ENCODE results near the gene TMEM132E.

The TMEM132E gene

DNA sequence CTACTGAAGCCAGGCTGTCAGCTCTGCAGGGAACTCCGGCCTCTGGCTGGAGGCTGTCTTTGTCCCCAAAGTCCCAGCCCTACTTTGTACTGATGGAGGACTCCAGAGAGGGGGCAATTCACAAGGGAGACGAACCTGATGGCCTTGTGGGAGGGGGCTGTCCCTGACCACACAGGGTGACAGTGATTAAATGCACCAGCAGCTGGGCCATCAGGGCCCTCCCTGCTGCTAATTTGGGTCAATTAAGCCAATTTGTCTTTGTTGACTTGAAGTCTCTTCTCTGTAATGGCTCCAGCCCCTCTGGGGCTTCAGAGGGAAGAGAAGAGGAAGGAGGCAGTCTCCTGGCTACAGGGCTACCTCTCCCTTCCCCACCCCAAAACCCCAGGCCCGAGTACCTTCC is 22.0 kb downstream of the TMEM132E start:
- TF ChIP-seq TCF4 (CRISPR knock-in tag; IDR thresholded peaks at IDR 0.05; ENCODE audit: borderline replicate concordance) (no peak), BACH2 (CRISPR knock-in tag; IDR thresholded peaks at IDR 0.05; ENCODE audit: borderline replicate concordance) (no peak), ZNF565 (CRISPR knock-in tag; conservative IDR thresholded peaks at IDR 0.05; ENCODE audit: low read depth) (no peak), ZFP30 (CRISPR knock-in tag; IDR thresholded peaks at IDR 0.05) (no peak), OSR1 (CRISPR knock-in tag; IDR thresholded peaks at IDR 0.05) (no peak), TOX (CRISPR knock-in tag; IDR thresholded peaks at IDR 0.05; ENCODE audit: borderline replicate concordance) (no peak)
- TF ChIP-seq, protein P1, sequence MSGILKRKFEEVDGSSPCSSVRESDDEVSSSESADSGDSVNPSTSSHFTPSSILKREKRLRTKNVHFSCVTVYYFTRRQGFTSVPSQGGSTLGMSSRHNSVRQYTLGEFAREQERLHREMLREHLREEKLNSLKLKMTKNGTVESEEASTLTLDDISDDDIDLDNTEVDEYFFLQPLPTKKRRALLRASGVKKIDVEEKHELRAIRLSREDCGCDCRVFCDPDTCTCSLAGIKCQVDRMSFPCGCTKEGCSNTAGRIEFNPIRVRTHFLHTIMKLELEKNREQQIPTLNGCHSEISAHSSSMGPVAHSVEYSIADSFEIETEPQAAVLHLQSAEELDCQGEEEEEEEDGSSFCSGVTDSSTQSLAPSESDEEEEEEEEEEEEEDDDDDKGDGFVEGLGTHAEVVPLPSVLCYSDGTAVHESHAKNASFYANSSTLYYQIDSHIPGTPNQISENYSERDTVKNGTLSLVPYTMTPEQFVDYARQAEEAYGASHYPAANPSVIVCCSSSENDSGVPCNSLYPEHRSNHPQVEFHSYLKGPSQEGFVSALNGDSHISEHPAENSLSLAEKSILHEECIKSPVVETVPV (CRISPR knock-in tag; IDR thresholded peaks at IDR 0.05): no peak
- TF ChIP-seq, protein P2, sequence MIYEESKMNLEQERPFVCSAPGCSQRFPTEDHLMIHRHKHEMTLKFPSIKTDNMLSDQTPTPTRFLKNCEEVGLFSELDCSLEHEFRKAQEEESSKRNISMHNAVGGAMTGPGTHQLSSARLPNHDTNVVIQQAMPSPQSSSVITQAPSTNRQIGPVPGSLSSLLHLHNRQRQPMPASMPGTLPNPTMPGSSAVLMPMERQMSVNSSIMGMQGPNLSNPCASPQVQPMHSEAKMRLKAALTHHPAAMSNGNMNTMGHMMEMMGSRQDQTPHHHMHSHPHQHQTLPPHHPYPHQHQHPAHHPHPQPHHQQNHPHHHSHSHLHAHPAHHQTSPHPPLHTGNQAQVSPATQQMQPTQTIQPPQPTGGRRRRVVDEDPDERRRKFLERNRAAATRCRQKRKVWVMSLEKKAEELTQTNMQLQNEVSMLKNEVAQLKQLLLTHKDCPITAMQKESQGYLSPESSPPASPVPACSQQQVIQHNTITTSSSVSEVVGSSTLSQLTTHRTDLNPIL (CRISPR knock-in tag; IDR thresholded peaks at IDR 0.05; ENCODE audit: low read depth): no peak
- no peak for ATAC-seq

DNA sequence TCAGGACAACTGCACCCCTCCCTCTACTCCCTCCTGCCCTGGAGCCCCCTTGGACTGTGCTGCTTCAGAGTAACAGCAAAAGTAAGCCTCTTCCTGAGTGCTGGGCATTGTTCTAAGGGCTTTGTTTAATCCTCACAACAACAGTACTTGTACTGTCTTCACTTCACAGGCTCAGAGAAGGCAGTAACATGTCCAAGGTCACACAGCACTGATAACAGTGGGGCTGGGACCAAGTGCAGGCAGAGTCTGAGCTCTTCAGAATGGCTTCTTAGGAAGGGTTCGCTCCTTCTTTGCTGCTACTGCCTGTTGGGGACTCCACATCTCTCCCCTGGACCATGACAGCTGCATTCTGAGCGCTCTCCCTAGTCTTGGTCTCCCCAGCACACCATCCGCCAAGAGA is 24.6 kb downstream of the TMEM132E start:
- no peak for TF ChIP-seq ARNTL (CRISPR knock-in tag; IDR thresholded peaks at IDR 0.05; ENCODE audit: borderline replicate concordance, low read depth)
- TF ChIP-seq, protein P3, sequence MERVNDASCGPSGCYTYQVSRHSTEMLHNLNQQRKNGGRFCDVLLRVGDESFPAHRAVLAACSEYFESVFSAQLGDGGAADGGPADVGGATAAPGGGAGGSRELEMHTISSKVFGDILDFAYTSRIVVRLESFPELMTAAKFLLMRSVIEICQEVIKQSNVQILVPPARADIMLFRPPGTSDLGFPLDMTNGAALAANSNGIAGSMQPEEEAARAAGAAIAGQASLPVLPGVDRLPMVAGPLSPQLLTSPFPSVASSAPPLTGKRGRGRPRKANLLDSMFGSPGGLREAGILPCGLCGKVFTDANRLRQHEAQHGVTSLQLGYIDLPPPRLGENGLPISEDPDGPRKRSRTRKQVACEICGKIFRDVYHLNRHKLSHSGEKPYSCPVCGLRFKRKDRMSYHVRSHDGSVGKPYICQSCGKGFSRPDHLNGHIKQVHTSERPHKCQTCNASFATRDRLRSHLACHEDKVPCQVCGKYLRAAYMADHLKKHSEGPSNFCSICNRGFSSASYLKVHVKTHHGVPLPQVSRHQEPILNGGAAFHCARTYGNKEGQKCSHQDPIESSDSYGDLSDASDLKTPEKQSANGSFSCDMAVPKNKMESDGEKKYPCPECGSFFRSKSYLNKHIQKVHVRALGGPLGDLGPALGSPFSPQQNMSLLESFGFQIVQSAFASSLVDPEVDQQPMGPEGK (CRISPR knock-in tag; IDR thresholded peaks at IDR 0.05; ENCODE audit: borderline replicate concordance): no peak
- TF ChIP-seq, protein P1 (CRISPR knock-in tag; IDR thresholded peaks at IDR 0.05): no peak
- no peak for TF ChIP-seq CSDC2 (CRISPR knock-in tag; IDR thresholded peaks at IDR 0.05)
- TF ChIP-seq, protein P4, sequence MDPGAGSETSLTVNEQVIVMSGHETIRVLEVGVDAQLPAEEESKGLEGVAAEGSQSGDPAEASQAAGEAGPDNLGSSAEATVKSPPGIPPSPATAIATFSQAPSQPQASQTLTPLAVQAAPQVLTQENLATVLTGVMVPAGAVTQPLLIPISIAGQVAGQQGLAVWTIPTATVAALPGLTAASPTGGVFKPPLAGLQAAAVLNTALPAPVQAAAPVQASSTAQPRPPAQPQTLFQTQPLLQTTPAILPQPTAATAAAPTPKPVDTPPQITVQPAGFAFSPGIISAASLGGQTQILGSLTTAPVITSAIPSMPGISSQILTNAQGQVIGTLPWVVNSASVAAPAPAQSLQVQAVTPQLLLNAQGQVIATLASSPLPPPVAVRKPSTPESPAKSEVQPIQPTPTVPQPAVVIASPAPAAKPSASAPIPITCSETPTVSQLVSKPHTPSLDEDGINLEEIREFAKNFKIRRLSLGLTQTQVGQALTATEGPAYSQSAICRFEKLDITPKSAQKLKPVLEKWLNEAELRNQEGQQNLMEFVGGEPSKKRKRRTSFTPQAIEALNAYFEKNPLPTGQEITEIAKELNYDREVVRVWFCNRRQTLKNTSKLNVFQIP (CRISPR knock-in tag; IDR thresholded peaks at IDR 0.05; ENCODE audit: borderline replicate concordance, low read depth): no peak
- TF ChIP-seq ESRRG (CRISPR knock-in tag; IDR thresholded peaks at IDR 0.05): no peak
- TF ChIP-seq ZFP30 (CRISPR knock-in tag; IDR thresholded peaks at IDR 0.05): no peak
- no peak for TF ChIP-seq TOX (CRISPR knock-in tag; IDR thresholded peaks at IDR 0.05; ENCODE audit: borderline replicate concordance)
- TF ChIP-seq SNAI2 (CRISPR knock-in tag; IDR thresholded peaks at IDR 0.05): no peak
- ATAC-seq: no peak

DNA sequence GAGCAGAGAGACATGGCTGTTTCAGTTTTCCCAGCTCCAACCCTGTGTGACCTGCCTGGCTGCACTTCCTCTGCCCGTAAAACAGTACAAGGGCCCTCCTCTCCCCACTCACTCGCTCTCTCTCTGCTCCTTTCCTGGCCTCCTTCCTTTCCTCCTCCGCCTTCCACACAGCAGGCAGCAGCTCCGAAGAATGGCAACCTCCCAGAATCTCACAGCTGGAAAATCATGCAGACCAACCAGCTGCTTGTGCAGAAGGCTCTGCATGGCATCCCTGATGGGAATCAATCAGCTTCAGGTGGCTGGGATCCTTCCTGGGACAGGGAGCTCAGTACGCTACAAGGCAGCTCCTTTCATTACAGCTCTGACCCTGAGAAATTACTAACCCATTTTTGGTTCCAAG is 27.4 kb downstream of the TMEM132E start:
- TF ChIP-seq, protein P5, sequence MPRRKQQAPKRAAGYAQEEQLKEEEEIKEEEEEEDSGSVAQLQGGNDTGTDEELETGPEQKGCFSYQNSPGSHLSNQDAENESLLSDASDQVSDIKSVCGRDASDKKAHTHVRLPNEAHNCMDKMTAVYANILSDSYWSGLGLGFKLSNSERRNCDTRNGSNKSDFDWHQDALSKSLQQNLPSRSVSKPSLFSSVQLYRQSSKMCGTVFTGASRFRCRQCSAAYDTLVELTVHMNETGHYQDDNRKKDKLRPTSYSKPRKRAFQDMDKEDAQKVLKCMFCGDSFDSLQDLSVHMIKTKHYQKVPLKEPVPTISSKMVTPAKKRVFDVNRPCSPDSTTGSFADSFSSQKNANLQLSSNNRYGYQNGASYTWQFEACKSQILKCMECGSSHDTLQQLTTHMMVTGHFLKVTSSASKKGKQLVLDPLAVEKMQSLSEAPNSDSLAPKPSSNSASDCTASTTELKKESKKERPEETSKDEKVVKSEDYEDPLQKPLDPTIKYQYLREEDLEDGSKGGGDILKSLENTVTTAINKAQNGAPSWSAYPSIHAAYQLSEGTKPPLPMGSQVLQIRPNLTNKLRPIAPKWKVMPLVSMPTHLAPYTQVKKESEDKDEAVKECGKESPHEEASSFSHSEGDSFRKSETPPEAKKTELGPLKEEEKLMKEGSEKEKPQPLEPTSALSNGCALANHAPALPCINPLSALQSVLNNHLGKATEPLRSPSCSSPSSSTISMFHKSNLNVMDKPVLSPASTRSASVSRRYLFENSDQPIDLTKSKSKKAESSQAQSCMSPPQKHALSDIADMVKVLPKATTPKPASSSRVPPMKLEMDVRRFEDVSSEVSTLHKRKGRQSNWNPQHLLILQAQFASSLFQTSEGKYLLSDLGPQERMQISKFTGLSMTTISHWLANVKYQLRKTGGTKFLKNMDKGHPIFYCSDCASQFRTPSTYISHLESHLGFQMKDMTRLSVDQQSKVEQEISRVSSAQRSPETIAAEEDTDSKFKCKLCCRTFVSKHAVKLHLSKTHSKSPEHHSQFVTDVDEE (CRISPR knock-in tag; IDR thresholded peaks at IDR 0.05): no peak
- TF ChIP-seq, protein P1 (CRISPR knock-in tag; IDR thresholded peaks at IDR 0.05): no peak
- TF ChIP-seq ZFP30 (CRISPR knock-in tag; IDR thresholded peaks at IDR 0.05): no peak
- no peak for TF ChIP-seq CSDC2 (CRISPR knock-in tag; IDR thresholded peaks at IDR 0.05)
- no peak for TF ChIP-seq PPARA (CRISPR knock-in tag; IDR thresholded peaks at IDR 0.05; ENCODE audit: borderline replicate concordance)
- no peak for TF ChIP-seq SNAI2 (CRISPR knock-in tag; IDR thresholded peaks at IDR 0.05)
- no peak for ATAC-seq

All from SK-N-SH treated with all-trans-retinoic acid at 6 μM for 48 hours (cell line).